ENCODE measurements around the gene MAP3K12. TPM values are rescaled to one million over a fixed set of nuclear protein-coding genes. Genes with fewer than 3 reads are reported as not detected.

Gene MAP3K12
- total and polyA plus RNA-seq, 2 experiments from 2014 or later = 6.6 to 17.9 TPM

- Histone ChIP-seq H3K79me2 (replicated peaks; ENCODE audit: insufficient read depth) (peaks cover 5% of the 10 kb centered on the region), H4K20me1 (replicated peaks; ENCODE audit: insufficient read depth) (peaks cover 46% of the 10 kb centered on the region), H3K4me3 (no peak overlapping the region), H3K36me3 (ENCODE audit: insufficient read depth) (peaks cover 32% of the 10 kb centered on the region), H3K4me1 (ENCODE audit: insufficient read depth) (peaks cover 17% of the 10 kb centered on the region), H2AFZ (no peak overlapping the region), H3F3A (replicated peaks; ENCODE audit: low read depth) (peaks cover 42% of the 10 kb centered on the region), H3K27ac (ENCODE audit: low read depth) (peak overlapping the region; percentile 69), H3K9me2 (ENCODE audit: insufficient read depth) (no peaks in the 10 kb centered on the region), H3K4me2 (no peak overlapping the region), H3K27me3 (ENCODE audit: insufficient read depth) (no peaks in the 10 kb centered on the region)
- TF ChIP-seq STAT1 (IDR thresholded peaks at IDR 0.05; ENCODE audit: unreplicated experiment) = no peak
- TF ChIP-seq ETS1 (IDR thresholded peaks at IDR 0.05) = no peak
- no peak for TF ChIP-seq NANOG (IDR thresholded peaks at IDR 0.05; ENCODE audit: borderline replicate concordance)
- no peak for TF ChIP-seq ZNF114 (CRISPR knock-in tag; IDR thresholded peaks at IDR 0.05)
- TF ChIP-seq ZNF462 (CRISPR knock-in tag; IDR thresholded peaks at IDR 0.05) = no peak
- no peak for TF ChIP-seq REST (IDR thresholded peaks at IDR 0.05; ENCODE audit: unreplicated experiment)
- peak; percentile 3 for ATAC-seq
- Mint-ChIP-seq H3K4me1 (peaks cover 20% of the 10 kb centered on the region), H3K36me3 (ENCODE audit: low read depth) (peaks cover 83% of the 10 kb centered on the region), H3K27ac (peak overlapping the region; percentile 25; the same call in 1 of the 2 replicates), H3K4me3 (no peak overlapping the region), H3K9me3 (no peaks in the 10 kb centered on the region; the same call in 2 of the 3 replicates), H3K27me3 (ENCODE audit: insufficient read depth, low read depth, poor library complexity) (peaks cover 36% of the 10 kb centered on the region)
- no peak for DNase-seq (ENCODE audit: low spot score)
These were observed 16.6 kb downstream of the MAP3K12 start for GRCh38 chr12:53482626-53483168.

All from GM23338 (cell line).